Transverse colon (tissue), 4 donors: Measurements from ENCODE around the gene APPBP2. TPM values are rescaled to one million over a fixed set of nuclear protein-coding genes. Genes with fewer than 3 reads are reported as not detected.
A peak's percentile ranks its signal among the peaks of the same experiment; 100 is the strongest.

ENCODE experiments used
- DNase-seq: peaks from one replicate; pipeline ENCODE4 v3.0.0-alpha.2; 2019
- H3K27ac ChIP-seq, 4 donors: fragments of 200-600 bp; sonication (generic); 2 replicates each; pipeline ENCODE4 v1.5.1; 2016 to 2018; ENCODE audit warnings: inconsistent platforms in 4 of 4
- H3K27me3 ChIP-seq: fragments of 200-600 bp; sonication (generic); 2 replicates; pipeline ENCODE4 v1.5.1; 2017; ENCODE audit warnings: inconsistent platforms
- H3K36me3 ChIP-seq, 4 donors: fragments of 200-600 bp; sonication (generic); 2 replicates each; pipeline ENCODE4 v1.5.1; 2017 to 2019; ENCODE audit warnings: inconsistent platforms in 4 of 4
- H3K4me1 ChIP-seq, 4 donors: fragments of 200-600 bp; sonication (generic); 2 replicates each; pipeline ENCODE4 v1.5.1; 2017 to 2020; ENCODE audit warnings: inconsistent platforms in 4 of 4
- H3K4me3 ChIP-seq, 4 donors: fragments of 200-600 bp; sonication (generic); 1 replicate in 1 of 4; 2 replicates in 3 of 4; pipeline versions ENCODE4 v1.5.1 to v1.6.1; 2017 to 2019; ENCODE audit warnings: inconsistent platforms in 4 of 4
- H3K9me3 ChIP-seq, 2 donors: fragments of 200-600 bp; sonication (generic); 2 replicates each; pipeline ENCODE4 v1.5.1; 2017 to 2019; ENCODE audit warnings: inconsistent platforms in 2 of 2
- CTCF ChIP-seq, 5 experiments: fragments of 200-600 bp in 3 of 5; fragments of 450-650 bp in 2 of 5; sonication (generic) in 3 of 5; IDR thresholded peaks; 1 replicate in 2 of 5; 2 replicates in 3 of 5; pipeline ENCODE4 v1.5.1; 2016 to 2017; ENCODE audit warnings: antibody characterized with exemption in 5 of 5, inconsistent platforms in 3 of 5, mild to moderate bottlenecking in 2 of 5, moderate library complexity in 1 of 5
- EP300 ChIP-seq: sonication (generic); formaldehyde crosslinking; IDR thresholded peaks from one replicate; pipeline ENCODE4 v1.6.1; 2017; ENCODE audit warnings: antibody characterized with exemption, low read depth
- POLR2A ChIP-seq: fragments of 450-650 bp; IDR thresholded peaks from one replicate; pipeline ENCODE4 v1.6.1; 2016; ENCODE audit warnings: antibody characterized with exemption, mild to moderate bottlenecking, moderate library complexity
- POLR2AphosphoS5 ChIP-seq, 3 donors: sonication (generic); formaldehyde crosslinking; IDR thresholded peaks; one replicate each; pipeline ENCODE4 v1.6.1; 2016; ENCODE audit warnings: antibody characterized with exemption in 3 of 3
- WGBS, 2 donors: methylation state at CpG; one replicate each; pipeline ENCODE4 v1.1.5; 2018; ENCODE audit warnings: low coverage in 1 of 2; 5-methylcytosine and 5-hydroxymethylcytosine counted together
- in situ Hi-C, 4 donors: fragments of 200-750 bp; cut with MboI; loops; one replicate each; pipeline versions ENCODE4 v1.15.0 to v1.15.1; 2017; ENCODE audit warnings: low sequenced_read_pairs in 3 of 4, low pct_ligation_motif_present in 1 of 4, low pct_unique_long_range_greater_than_20kb in 1 of 4
- intact Hi-C: fragments of 100-400 bp; cut with DNase I; formaldehyde crosslinking; loops from one replicate; pipeline ENCODE4 v1.15.1; 2023; ENCODE audit warnings: low total_unique reads
- total RNA-seq, 4 donors: library from RNA; depleted of rRNA; stranded (reverse); fragments of >200 nt; gene quantifications; one replicate each; pipeline ENCODE4 v1.1.0, GENCODE V29; 2016

APPBP2 gene
- total RNA-seq, 4 donors from 2014 or later: 10.1 to 24.8 (median 18.4) TPM

- intact Hi-C loops: no loop called here
- Histone ChIP-seq H3K4me3 (no peak overlapping the region), H3K27ac (no peak overlapping the region), H3K36me3 (peaks cover 0 to 35% (median 5%) of the 10 kb centered on the region in 4 donors), H3K9me3 (no peaks in the 10 kb centered on the region), H3K4me1 (peaks cover 5 to 12% (median 10%) of the 10 kb centered on the region in 4 donors), H3K27me3 (no peaks in the 10 kb centered on the region)
- DNase-seq: no peak
- TF ChIP-seq POLR2A: no peak
- no peak for TF ChIP-seq POLR2AphosphoS5 (IDR thresholded peaks at IDR 0.05)
- TF ChIP-seq CTCF (IDR thresholded peaks at IDR 0.05): no peak
- no peak for TF ChIP-seq EP300
- in situ Hi-C loops: loop anchor here in 1 of 4 donors (25.0 kb wide), 1 partner anchor 164 kb away; no protein-coding TSS in a partner anchor
Measured at GRCh38 chr17:60473788-60474187, 52.3 kb downstream of the APPBP2 start.

- in situ Hi-C loops (loop anchor here in 1 of 4 donors (25.0 kb wide), 1 partner anchor 165 kb away; no protein-coding TSS in a partner anchor), intact Hi-C loops (no loop called here)
- Histone ChIP-seq H3K36me3 (peaks cover 0 to 27% (median 9%) of the 10 kb centered on the region in 4 donors), H3K9me3 (no peaks in the 10 kb centered on the region), H3K27ac (no peak overlapping the region), H3K4me1 (peaks cover 5 to 24% (median 10%) of the 10 kb centered on the region in 4 donors), H3K4me3 (no peak overlapping the region), H3K27me3 (no peaks in the 10 kb centered on the region)
- 97% methylated on average over 1 of the region's 1 CpG; no CpG with 5 or more reads in 1 of the 2 donors for WGBS, 2 donors
- no peak for TF ChIP-seq CTCF (IDR thresholded peaks at IDR 0.05)
- TF ChIP-seq POLR2A: no peak
- no peak for TF ChIP-seq POLR2AphosphoS5 (IDR thresholded peaks at IDR 0.05)
- TF ChIP-seq EP300: no peak
- no peak for DNase-seq
Measured at GRCh38 chr17:60472449-60472848, 53.6 kb downstream of the APPBP2 start.

- Histone ChIP-seq H3K4me1 (peaks cover 5 to 26% (median 10%) of the 10 kb centered on the region in 4 donors), H3K4me3 (no peak overlapping the region), H3K9me3 (no peaks in the 10 kb centered on the region), H3K36me3 (peaks cover 0 to 20% (median 9%) of the 10 kb centered on the region in 4 donors), H3K27me3 (no peaks in the 10 kb centered on the region), H3K27ac (no peak overlapping the region)
- in situ Hi-C loops: loop anchor here in 1 of 4 donors (25.0 kb wide), 1 partner anchor 166 kb away; no protein-coding TSS in a partner anchor
- TF ChIP-seq POLR2AphosphoS5 (IDR thresholded peaks at IDR 0.05) (no peak), EP300 (no peak), CTCF (IDR thresholded peaks at IDR 0.05) (no peak), POLR2A (no peak)
- intact Hi-C loops: no loop called here
- DNase-seq: no peak
- 95 to 100% methylated on average over 2 to 4 of the region's 4 CpGs for WGBS, 2 donors
Measured at GRCh38 chr17:60471451-60471850, 54.6 kb downstream of the APPBP2 start.

- Histone ChIP-seq H3K4me1 (peaks cover 5 to 26% (median 10%) of the 10 kb centered on the region in 4 donors), H3K27me3 (no peaks in the 10 kb centered on the region), H3K4me3 (no peak overlapping the region), H3K36me3 (peaks cover 0 to 44% (median 19%) of the 10 kb centered on the region in 4 donors), H3K9me3 (no peaks in the 10 kb centered on the region), H3K27ac (peak overlapping the region in 1 of 4 donors; percentile 3)
- DNase-seq: no peak
- intact Hi-C loops (no loop called here), in situ Hi-C loops (loop anchor here in 1 of 4 donors (25.0 kb wide), 1 partner anchor 169 kb away; no protein-coding TSS in a partner anchor)
- no peak for TF ChIP-seq POLR2A
- no peak for TF ChIP-seq EP300
- TF ChIP-seq POLR2AphosphoS5 (IDR thresholded peaks at IDR 0.05): no peak
- no peak for TF ChIP-seq CTCF (IDR thresholded peaks at IDR 0.05)
Measured at GRCh38 chr17:60468371-60468770, 57.7 kb downstream of the APPBP2 start.
